Measurements from ENCODE around the gene OR6V1.

The OR6V1 gene

GRCh38 chr7:143023047-143023446 lies 29.1 kb upstream of the OR6V1 start:
- ATAC-seq, result no peak
- TF ChIP-seq, protein P1, sequence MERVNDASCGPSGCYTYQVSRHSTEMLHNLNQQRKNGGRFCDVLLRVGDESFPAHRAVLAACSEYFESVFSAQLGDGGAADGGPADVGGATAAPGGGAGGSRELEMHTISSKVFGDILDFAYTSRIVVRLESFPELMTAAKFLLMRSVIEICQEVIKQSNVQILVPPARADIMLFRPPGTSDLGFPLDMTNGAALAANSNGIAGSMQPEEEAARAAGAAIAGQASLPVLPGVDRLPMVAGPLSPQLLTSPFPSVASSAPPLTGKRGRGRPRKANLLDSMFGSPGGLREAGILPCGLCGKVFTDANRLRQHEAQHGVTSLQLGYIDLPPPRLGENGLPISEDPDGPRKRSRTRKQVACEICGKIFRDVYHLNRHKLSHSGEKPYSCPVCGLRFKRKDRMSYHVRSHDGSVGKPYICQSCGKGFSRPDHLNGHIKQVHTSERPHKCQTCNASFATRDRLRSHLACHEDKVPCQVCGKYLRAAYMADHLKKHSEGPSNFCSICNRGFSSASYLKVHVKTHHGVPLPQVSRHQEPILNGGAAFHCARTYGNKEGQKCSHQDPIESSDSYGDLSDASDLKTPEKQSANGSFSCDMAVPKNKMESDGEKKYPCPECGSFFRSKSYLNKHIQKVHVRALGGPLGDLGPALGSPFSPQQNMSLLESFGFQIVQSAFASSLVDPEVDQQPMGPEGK (CRISPR knock-in tag; IDR thresholded peaks at IDR 0.05; ENCODE audit: borderline replicate concordance), result no peak
- TF ChIP-seq, protein P2, sequence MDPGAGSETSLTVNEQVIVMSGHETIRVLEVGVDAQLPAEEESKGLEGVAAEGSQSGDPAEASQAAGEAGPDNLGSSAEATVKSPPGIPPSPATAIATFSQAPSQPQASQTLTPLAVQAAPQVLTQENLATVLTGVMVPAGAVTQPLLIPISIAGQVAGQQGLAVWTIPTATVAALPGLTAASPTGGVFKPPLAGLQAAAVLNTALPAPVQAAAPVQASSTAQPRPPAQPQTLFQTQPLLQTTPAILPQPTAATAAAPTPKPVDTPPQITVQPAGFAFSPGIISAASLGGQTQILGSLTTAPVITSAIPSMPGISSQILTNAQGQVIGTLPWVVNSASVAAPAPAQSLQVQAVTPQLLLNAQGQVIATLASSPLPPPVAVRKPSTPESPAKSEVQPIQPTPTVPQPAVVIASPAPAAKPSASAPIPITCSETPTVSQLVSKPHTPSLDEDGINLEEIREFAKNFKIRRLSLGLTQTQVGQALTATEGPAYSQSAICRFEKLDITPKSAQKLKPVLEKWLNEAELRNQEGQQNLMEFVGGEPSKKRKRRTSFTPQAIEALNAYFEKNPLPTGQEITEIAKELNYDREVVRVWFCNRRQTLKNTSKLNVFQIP (CRISPR knock-in tag; IDR thresholded peaks at IDR 0.05; ENCODE audit: borderline replicate concordance, low read depth), result no peak
- TF ChIP-seq ZNF8 (CRISPR knock-in tag; IDR thresholded peaks at IDR 0.05), result no peak
- TF ChIP-seq, protein P3, sequence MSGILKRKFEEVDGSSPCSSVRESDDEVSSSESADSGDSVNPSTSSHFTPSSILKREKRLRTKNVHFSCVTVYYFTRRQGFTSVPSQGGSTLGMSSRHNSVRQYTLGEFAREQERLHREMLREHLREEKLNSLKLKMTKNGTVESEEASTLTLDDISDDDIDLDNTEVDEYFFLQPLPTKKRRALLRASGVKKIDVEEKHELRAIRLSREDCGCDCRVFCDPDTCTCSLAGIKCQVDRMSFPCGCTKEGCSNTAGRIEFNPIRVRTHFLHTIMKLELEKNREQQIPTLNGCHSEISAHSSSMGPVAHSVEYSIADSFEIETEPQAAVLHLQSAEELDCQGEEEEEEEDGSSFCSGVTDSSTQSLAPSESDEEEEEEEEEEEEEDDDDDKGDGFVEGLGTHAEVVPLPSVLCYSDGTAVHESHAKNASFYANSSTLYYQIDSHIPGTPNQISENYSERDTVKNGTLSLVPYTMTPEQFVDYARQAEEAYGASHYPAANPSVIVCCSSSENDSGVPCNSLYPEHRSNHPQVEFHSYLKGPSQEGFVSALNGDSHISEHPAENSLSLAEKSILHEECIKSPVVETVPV (CRISPR knock-in tag; IDR thresholded peaks at IDR 0.05), result no peak
- TF ChIP-seq TOX (CRISPR knock-in tag; IDR thresholded peaks at IDR 0.05; ENCODE audit: borderline replicate concordance), result no peak
- TF ChIP-seq ZFP3 (CRISPR knock-in tag; IDR thresholded peaks at IDR 0.05), result no peak
- TF ChIP-seq BACH2 (CRISPR knock-in tag; IDR thresholded peaks at IDR 0.05; ENCODE audit: borderline replicate concordance), result no peak
- TF ChIP-seq GLIS3 (CRISPR knock-in tag; IDR thresholded peaks at IDR 0.05), result no peak
- TF ChIP-seq ZC3H10 (CRISPR knock-in tag; IDR thresholded peaks at IDR 0.05), result no peak
- TF ChIP-seq ZFP30 (CRISPR knock-in tag; IDR thresholded peaks at IDR 0.05), result no peak
- no peak for TF ChIP-seq OSR1 (CRISPR knock-in tag; IDR thresholded peaks at IDR 0.05)
- no peak for TF ChIP-seq ARNTL (CRISPR knock-in tag; IDR thresholded peaks at IDR 0.05; ENCODE audit: borderline replicate concordance, low read depth)

DNA sequence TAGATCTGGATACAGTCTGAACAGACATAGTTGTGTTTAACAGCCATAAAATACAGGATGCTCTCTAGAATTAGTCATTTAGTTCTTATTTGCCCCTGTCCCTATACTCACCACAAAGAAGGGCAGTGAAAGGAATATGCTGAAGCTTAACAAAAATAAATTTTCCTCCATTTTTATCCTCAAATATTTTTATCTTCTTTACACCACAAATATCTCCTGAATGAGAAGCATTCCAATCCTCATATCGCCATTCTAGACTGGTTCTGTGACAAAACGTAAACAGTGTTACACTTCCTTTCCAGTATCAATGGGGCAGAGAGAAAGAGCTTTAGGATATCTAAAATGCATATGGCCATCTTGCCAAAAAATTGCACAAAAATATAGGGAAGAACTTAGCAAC lies 26.8 kb upstream of the OR6V1 start:
- no peak for ATAC-seq
- TF ChIP-seq, protein P1 (CRISPR knock-in tag; IDR thresholded peaks at IDR 0.05; ENCODE audit: borderline replicate concordance), result no peak
- TF ChIP-seq SNAI2 (CRISPR knock-in tag; IDR thresholded peaks at IDR 0.05), result no peak
- no peak for TF ChIP-seq ZNF70 (CRISPR knock-in tag; IDR thresholded peaks at IDR 0.05)
- TF ChIP-seq BACH2 (CRISPR knock-in tag; IDR thresholded peaks at IDR 0.05; ENCODE audit: borderline replicate concordance), result no peak
- TF ChIP-seq ZFP30 (CRISPR knock-in tag; IDR thresholded peaks at IDR 0.05), result no peak
- no peak for TF ChIP-seq TCF4 (CRISPR knock-in tag; IDR thresholded peaks at IDR 0.05; ENCODE audit: borderline replicate concordance)
- TF ChIP-seq CREB5 (CRISPR knock-in tag; IDR thresholded peaks at IDR 0.05; ENCODE audit: low read depth), result no peak
- no peak for TF ChIP-seq ZNF565 (CRISPR knock-in tag; conservative IDR thresholded peaks at IDR 0.05; ENCODE audit: low read depth)
- TF ChIP-seq GLIS3 (CRISPR knock-in tag; IDR thresholded peaks at IDR 0.05), result no peak
- TF ChIP-seq, protein P2 (CRISPR knock-in tag; IDR thresholded peaks at IDR 0.05; ENCODE audit: borderline replicate concordance, low read depth), result no peak
- TF ChIP-seq ARNTL (CRISPR knock-in tag; IDR thresholded peaks at IDR 0.05; ENCODE audit: borderline replicate concordance, low read depth), result no peak
- TF ChIP-seq PPARA (CRISPR knock-in tag; IDR thresholded peaks at IDR 0.05; ENCODE audit: borderline replicate concordance), result no peak
- TF ChIP-seq ESRRG (CRISPR knock-in tag; IDR thresholded peaks at IDR 0.05), result no peak
- no peak for TF ChIP-seq ZFP3 (CRISPR knock-in tag; IDR thresholded peaks at IDR 0.05)
- TF ChIP-seq CSDC2 (CRISPR knock-in tag; IDR thresholded peaks at IDR 0.05), result no peak
- no peak for TF ChIP-seq ZNF8 (CRISPR knock-in tag; IDR thresholded peaks at IDR 0.05)
- TF ChIP-seq TSHZ2 (CRISPR knock-in tag; IDR thresholded peaks at IDR 0.05), result no peak
- TF ChIP-seq, protein P3 (CRISPR knock-in tag; IDR thresholded peaks at IDR 0.05), result no peak
- TF ChIP-seq ZC3H10 (CRISPR knock-in tag; IDR thresholded peaks at IDR 0.05), result no peak
